D721Med (cell line): ENCODE measurements around the gene RBKS.

ENCODE experiments used
- DNase-seq: peaks from one replicate; pipeline ENCODE4 v3.0.0; 2011; ENCODE audit warnings: low spot score; ENCODE audit not compliant: insufficient read length
- FAIRE-seq: peaks from 2 replicates; lab custom pipeline; 2011; peaks lifted over from hg19 to GRCh38; lab: Jason Lieb, UNC
- TF ChIP-seq, protein P1 (sequence below): IDR thresholded peaks from 2 replicates; pipeline ENCODE4 v1.5.1; 2012; ENCODE audit warnings: mild to moderate bottlenecking, control low read depth; ENCODE audit not compliant: insufficient read depth; ENCODE audit errors: missing control alignments

The RBKS gene

DNA sequence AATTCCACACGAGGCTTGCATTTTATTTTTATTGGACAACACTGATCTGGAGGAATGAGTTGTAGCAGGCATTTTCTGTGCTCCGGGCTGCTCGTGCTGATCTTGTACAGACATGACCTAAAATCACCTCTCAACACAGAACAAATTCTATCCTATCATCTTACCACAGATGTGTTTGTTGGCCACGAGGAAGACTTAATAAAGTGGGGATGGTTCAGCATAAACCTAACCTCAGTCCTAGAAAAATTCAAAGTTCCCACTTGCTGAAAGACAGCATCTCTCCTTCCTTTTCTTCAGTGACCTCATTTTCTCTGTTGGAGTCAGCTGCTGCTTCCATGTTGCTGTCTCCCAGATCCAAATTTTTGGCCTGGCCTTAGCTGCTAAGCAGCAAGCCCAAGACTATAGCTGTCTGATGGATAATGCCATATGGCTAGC, 45.3 kb downstream of the RBKS start:
- FAIRE-seq (no peak), DNase-seq (no peak)
- TF ChIP-seq, protein P1, sequence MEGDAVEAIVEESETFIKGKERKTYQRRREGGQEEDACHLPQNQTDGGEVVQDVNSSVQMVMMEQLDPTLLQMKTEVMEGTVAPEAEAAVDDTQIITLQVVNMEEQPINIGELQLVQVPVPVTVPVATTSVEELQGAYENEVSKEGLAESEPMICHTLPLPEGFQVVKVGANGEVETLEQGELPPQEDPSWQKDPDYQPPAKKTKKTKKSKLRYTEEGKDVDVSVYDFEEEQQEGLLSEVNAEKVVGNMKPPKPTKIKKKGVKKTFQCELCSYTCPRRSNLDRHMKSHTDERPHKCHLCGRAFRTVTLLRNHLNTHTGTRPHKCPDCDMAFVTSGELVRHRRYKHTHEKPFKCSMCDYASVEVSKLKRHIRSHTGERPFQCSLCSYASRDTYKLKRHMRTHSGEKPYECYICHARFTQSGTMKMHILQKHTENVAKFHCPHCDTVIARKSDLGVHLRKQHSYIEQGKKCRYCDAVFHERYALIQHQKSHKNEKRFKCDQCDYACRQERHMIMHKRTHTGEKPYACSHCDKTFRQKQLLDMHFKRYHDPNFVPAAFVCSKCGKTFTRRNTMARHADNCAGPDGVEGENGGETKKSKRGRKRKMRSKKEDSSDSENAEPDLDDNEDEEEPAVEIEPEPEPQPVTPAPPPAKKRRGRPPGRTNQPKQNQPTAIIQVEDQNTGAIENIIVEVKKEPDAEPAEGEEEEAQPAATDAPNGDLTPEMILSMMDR = no peak

DNA sequence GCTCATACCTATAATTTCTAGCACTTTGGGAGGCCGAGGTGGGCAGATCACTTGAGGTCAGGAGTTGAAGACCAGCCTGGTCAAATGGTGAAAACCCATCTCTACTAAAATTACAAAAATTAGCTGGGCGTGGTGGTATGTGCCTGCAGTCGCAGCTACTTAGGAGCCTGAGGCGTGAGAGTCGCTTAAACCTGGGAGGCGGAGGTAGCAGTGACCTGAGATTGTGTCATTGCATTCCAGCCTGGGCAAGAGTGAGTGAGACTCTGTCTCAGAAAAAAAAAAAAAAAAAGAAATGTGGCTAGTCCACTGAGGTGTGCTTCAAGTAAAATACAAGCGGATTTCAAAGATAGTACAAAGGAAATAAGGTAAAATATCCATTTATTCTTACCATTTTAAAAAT, 46.2 kb downstream of the RBKS start:
- DNase-seq (no peak), FAIRE-seq (no peak)
- TF ChIP-seq, protein P1 = no peak

DNA sequence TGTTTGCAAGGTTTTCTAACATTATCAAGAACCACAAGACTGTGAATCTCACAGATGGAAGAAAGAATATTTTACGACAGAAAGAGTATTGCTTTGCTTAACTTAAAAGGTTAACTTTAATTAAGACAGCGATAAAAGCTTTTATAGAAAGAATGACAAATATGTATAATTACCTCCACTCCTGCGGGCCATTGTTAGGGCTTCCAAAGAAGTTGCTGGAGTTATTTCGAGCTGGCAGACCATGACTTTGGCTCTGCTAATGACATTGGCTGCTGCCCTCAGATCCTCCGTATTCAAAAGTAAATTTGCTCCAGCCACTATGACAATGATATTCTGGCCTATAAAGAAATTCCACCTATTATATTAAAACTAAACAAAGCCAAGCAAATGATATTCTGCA, 47.3 kb downstream of the RBKS start:
- DNase-seq (no peak), FAIRE-seq (no peak)
- TF ChIP-seq, protein P1 = no peak

DNA sequence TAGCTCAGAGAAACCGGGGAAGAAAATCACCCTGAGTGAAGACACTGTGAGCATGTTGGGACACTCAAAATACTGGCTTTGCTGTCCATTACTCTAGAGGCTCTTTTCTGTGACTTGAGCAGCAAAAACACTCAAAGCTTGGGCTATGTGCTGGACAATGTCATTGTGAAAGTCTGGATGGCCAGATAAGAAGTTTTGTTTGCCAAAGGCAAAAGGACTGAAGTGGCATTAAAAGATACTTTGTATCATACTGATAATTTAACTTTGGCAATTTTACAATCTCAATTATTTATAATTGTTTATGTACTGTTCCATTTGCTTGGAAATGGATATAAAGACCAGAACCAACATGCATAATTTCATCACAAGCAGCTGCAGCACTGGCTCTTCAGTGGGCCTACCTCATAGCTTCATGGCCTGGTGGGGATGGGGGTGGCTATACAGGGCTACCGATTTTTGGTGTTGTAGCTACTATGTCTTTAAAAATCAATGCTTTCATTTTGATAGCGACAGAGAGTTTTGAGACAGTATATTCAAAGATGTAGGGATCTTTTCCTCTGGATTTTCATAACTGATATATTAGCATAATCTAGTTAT, 51.1 kb downstream of the RBKS start:
- no peak for FAIRE-seq
- DNase-seq = no peak

DNA sequence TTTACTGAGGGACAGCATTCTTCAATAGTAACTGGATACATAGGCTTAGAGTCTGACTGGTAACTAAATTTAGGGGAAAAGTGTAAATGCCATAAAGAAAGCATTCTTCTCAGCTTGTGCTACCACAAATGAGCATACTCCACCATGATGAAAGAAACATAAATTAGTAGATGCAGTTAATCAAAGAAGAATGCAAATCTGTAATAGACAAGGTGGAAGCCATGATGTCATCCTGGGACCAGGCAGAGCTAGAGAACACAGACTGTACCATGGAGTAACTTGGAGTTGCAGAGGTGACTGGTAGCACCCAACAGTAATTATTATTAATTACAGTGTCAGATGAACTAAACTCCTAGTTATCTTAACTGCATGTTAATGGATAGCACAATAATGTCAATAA, 51.7 kb downstream of the RBKS start:
- no peak for DNase-seq
- TF ChIP-seq, protein P1 = no peak
- FAIRE-seq = no peak

More for the DNA sequence above, 51.1 kb downstream of the RBKS start:
- TF ChIP-seq, protein P1 = no peak

DNA sequence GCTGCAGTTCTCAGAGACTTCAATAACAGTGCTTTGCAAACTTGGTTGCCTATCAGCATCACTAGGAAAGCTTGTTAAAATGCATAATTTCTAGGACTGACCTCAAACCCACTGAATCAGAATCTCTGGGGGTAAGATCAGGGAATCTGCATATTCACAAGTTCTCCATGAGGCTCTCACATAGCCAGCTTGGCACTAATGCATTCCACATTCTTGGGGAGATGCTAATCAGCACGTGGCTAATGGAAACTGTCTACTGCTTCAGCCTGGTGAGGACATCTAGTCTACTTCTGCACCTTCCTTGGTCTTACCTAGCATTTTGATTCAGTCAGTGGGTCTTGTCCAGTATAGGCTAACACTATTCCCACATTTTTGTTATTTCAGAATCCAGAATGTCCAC, 56.3 kb downstream of the RBKS start:
- TF ChIP-seq, protein P1 = no peak
- FAIRE-seq = no peak
- no peak for DNase-seq

DNA sequence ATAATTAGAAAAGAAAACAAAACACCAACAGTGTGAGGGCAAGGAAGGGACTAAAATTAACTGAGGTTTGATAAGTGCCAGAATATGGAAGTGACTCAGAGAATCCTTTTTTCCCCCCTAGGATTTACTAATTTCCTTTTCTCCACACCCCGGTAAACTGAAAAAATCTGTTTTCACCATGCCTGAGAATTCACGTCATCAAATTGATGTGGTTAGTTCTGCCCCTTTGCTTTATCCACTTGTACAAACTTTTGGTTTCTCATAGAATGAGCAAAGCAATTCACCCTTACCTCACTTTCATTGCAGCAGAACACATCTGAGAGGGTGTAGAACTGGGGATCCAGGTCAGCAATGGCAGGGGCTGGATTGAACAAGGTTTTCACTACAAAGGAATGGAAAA, 57.8 kb downstream of the RBKS start:
- DNase-seq (no peak), FAIRE-seq (no peak)
- TF ChIP-seq, protein P1 = no peak
